Right atrium auricular region (tissue), 2 donors: Measurements from ENCODE around the gene ASS1. TPM values are rescaled to one million over a fixed set of nuclear protein-coding genes. Genes with fewer than 3 reads are reported as not detected.

Experiments used
- DNase-seq: peaks from one replicate; pipeline ENCODE4 v3.0.0-alpha.2; 2019; ENCODE audit warnings: low spot score
- H3K27ac ChIP-seq, 2 donors: fragments of 200-600 bp; sonication (generic); 1 replicate in 1 of 2; 2 replicates in 1 of 2; pipeline ENCODE4 v1.5.1; 2016 to 2019
- H3K27me3 ChIP-seq, 2 donors: fragments of 200-600 bp; sonication (generic); one replicate each; pipeline versions ENCODE4 v1.5.1 to v1.6.0; 2017 to 2019
- H3K36me3 ChIP-seq: fragments of 200-600 bp; sonication (generic); one replicate; pipeline ENCODE4 v1.5.1; 2016
- H3K4me1 ChIP-seq, 2 donors: fragments of 200-600 bp; sonication (generic); one replicate each; pipeline versions ENCODE4 v1.5.1 to v1.6.0; 2017 to 2019
- H3K4me3 ChIP-seq, 2 donors: fragments of 200-600 bp; sonication (generic); 1 replicate in 1 of 2; 2 replicates in 1 of 2; pipeline ENCODE4 v1.5.1; 2017 to 2019; ENCODE audit warnings: mild to moderate bottlenecking in 1 of 2, moderate library complexity in 1 of 2
- H3K9me3 ChIP-seq, 2 donors: fragments of 200-600 bp; sonication (generic); one replicate each; pipeline ENCODE4 v1.5.1; 2019
- CTCF ChIP-seq, 2 donors: fragments of 200-600 bp; sonication (generic); IDR thresholded peaks; one replicate each; pipeline ENCODE4 v1.5.1; 2019; ENCODE audit warnings: antibody characterized with exemption in 2 of 2
- total RNA-seq, 2 donors: library from RNA; depleted of rRNA; stranded (reverse); fragments of >200 nt; gene quantifications; one replicate each; pipeline ENCODE4 v1.1.0, GENCODE V29; 2016

ASS1 gene
- total RNA-seq, 2 donors from 2014 or later, result 75.3 to 110 TPM

- H3K9me3 ChIP-seq, result no peaks in the 10 kb centered on the region
- H3K4me3 ChIP-seq, result no peak overlapping the region
- no peak for TF ChIP-seq CTCF (IDR thresholded peaks at IDR 0.05)
- no peaks in the 10 kb centered on the region for H3K27me3 ChIP-seq
- no peak for DNase-seq
- no peaks in the 10 kb centered on the region for H3K4me1 ChIP-seq
- H3K27ac ChIP-seq, result no peak overlapping the region
- no peaks in the 10 kb centered on the region for H3K36me3 ChIP-seq
Observed at GRCh38 chr9:130414081-130414731, 30.6 kb upstream of the ASS1 start.

GRCh38 chr9:130414910-130415746, 29.6 kb upstream of the ASS1 start:
- no peak overlapping the region for H3K4me3 ChIP-seq
- no peaks in the 10 kb centered on the region for H3K9me3 ChIP-seq
- no peaks in the 10 kb centered on the region for H3K27me3 ChIP-seq
- no peak overlapping the region for H3K27ac ChIP-seq
- TF ChIP-seq CTCF (IDR thresholded peaks at IDR 0.05), result no peak
- H3K36me3 ChIP-seq, result no peaks in the 10 kb centered on the region
- no peaks in the 10 kb centered on the region for H3K4me1 ChIP-seq
- DNase-seq, result no peak

GRCh38 chr9:130417602-130418001, 27.2 kb upstream of the ASS1 start:
- TF ChIP-seq CTCF (IDR thresholded peaks at IDR 0.05), result no peak
- H3K9me3 ChIP-seq, result no peaks in the 10 kb centered on the region
- H3K27ac ChIP-seq, result no peak overlapping the region
- H3K27me3 ChIP-seq, result no peaks in the 10 kb centered on the region
- H3K36me3 ChIP-seq, result no peaks in the 10 kb centered on the region
- DNase-seq, result no peak
- no peaks in the 10 kb centered on the region for H3K4me1 ChIP-seq
- H3K4me3 ChIP-seq, result no peak overlapping the region

GRCh38 chr9:130418776-130419175, 26.0 kb upstream of the ASS1 start:
- no peak overlapping the region for H3K4me3 ChIP-seq
- no peak for TF ChIP-seq CTCF (IDR thresholded peaks at IDR 0.05)
- H3K4me1 ChIP-seq, result no peaks in the 10 kb centered on the region
- no peak for DNase-seq
- no peaks in the 10 kb centered on the region for H3K9me3 ChIP-seq
- H3K27me3 ChIP-seq, result no peaks in the 10 kb centered on the region
- H3K27ac ChIP-seq, result no peak overlapping the region
- H3K36me3 ChIP-seq, result no peaks in the 10 kb centered on the region

GRCh38 chr9:130419521-130420035, 25.2 kb upstream of the ASS1 start:
- H3K4me1 ChIP-seq, result no peaks in the 10 kb centered on the region
- TF ChIP-seq CTCF (IDR thresholded peaks at IDR 0.05), result no peak
- no peaks in the 10 kb centered on the region for H3K36me3 ChIP-seq
- H3K27me3 ChIP-seq, result no peaks in the 10 kb centered on the region
- H3K9me3 ChIP-seq, result no peaks in the 10 kb centered on the region
- no peak overlapping the region for H3K4me3 ChIP-seq
- no peak for DNase-seq
- no peak overlapping the region for H3K27ac ChIP-seq
